SJSA1 (cell line): ENCODE measurements around the gene MATN1. TPM values are rescaled to one million over a fixed set of nuclear protein-coding genes. Genes with fewer than 3 reads are reported as not detected.

ENCODE experiments used
- DNase-seq, 2 experiments: peaks; one replicate each; pipeline ENCODE4 v3.0.0-alpha.2; 2015 to 2020; ENCODE audit warnings: low spot score in 2 of 2, low read depth in 1 of 2
- H3K27ac ChIP-seq: fragments of 250-450 bp; sonication (Bioruptor Pico); 2 replicates; pipeline ENCODE4 v1.5.1; 2020; ENCODE audit warnings: mild to moderate bottlenecking, moderate library complexity
- H3K27me3 ChIP-seq: fragments of 250-450 bp; sonication (Bioruptor Pico); replicated peaks from 2 replicates; pipeline ENCODE4 v1.5.1; 2020; ENCODE audit warnings: mild to moderate bottlenecking, moderate library complexity
- H3K36me3 ChIP-seq: fragments of 250-450 bp; sonication (Bioruptor Pico); 2 replicates; pipeline ENCODE4 v1.5.1; 2020; ENCODE audit warnings: mild to moderate bottlenecking
- H3K4me1 ChIP-seq: fragments of 250-450 bp; sonication (Bioruptor Pico); replicated peaks from 2 replicates; pipeline ENCODE4 v1.6.1; 2021; ENCODE audit warnings: mild to moderate bottlenecking
- H3K4me3 ChIP-seq: fragments of 250-450 bp; sonication (Bioruptor Pico); 2 replicates; pipeline ENCODE4 v1.5.1; 2020; ENCODE audit warnings: mild to moderate bottlenecking
- H3K9me3 ChIP-seq: fragments of 250-450 bp; sonication (Bioruptor Pico); replicated peaks from 2 replicates; pipeline ENCODE4 v1.5.1; 2020; ENCODE audit warnings: mild to moderate bottlenecking
- total RNA-seq: library from RNA; depleted of rRNA; stranded (reverse); fragments of >200 nt; shearing (Covaris generic); gene quantifications from 2 replicates; pipeline ENCODE4 v1.2.3, GENCODE V29; 2014

MATN1 gene
- total RNA-seq, 1 experiment from 2014 or later, result 0.26 TPM

DNA sequence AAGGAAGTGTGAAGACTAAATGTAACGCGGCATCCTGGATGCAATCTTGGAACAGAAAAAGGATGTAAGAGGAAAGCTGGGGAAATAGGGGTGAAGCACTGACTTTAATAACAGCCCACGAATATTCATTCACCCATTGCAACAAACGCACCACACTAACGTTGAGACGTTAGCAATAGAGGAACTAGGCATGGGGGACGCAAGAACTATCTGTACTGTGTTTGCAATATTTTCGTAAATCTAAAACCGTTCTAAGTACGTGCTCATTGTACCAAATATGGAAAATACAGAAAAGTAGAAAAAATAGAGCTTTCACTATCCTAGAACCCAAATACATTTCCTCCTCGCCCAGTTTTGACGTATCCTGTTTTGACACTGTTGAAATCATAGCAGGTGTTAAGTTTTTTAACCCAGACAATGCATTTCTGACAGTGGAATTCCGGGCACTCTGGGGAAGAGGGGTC, 30.3 kb upstream of the MATN1 start:
- no peaks in the 10 kb centered on the region for H3K9me3 ChIP-seq
- peaks cover 15% of the 10 kb centered on the region for H3K4me1 ChIP-seq
- no peaks in the 10 kb centered on the region for H3K36me3 ChIP-seq
- H3K27ac ChIP-seq, result no peak overlapping the region
- DNase-seq, result no peak
- no peaks in the 10 kb centered on the region for H3K27me3 ChIP-seq
- H3K4me3 ChIP-seq, result no peak overlapping the region

DNA sequence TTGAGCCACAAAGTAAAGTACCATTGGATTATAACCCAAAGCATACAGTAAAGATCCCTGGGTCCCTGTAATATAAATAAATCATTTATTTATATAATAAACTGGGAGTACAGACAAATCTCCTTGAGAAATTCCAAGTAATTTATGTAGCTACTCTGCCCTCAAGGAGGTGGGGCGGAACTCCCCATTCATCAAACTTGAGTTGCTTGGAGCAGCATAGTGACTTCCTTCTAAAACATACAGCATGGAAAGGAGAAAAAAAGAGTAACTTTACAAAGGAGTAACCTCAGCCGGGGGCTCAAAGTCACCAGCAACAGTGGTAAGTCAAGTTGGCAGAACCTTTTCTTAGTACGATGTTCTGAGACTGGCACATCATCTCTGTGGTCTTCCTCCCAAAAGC, 29.7 kb upstream of the MATN1 start:
- H3K4me1 ChIP-seq, result peaks cover 20% of the 10 kb centered on the region
- no peak overlapping the region for H3K27ac ChIP-seq
- H3K9me3 ChIP-seq, result no peaks in the 10 kb centered on the region
- H3K4me3 ChIP-seq, result no peak overlapping the region
- no peak for DNase-seq
- H3K36me3 ChIP-seq, result no peaks in the 10 kb centered on the region
- no peaks in the 10 kb centered on the region for H3K27me3 ChIP-seq

DNA sequence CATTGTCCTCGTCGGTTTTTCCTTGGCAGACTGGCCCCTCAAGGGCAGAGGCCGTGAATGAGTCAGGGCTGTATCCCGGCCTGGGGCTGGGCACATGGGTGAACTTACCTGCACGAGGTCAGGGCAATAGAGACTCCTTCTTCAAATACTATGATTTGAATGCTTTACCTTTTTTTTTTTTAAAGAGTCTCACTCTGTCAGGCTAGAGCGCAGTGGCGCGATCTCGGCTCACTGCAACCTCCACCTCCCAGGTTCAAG, 29.2 kb upstream of the MATN1 start:
- Histone ChIP-seq H3K27ac (no peak overlapping the region), H3K9me3 (no peaks in the 10 kb centered on the region), H3K4me1 (peaks cover 23% of the 10 kb centered on the region), H3K27me3 (no peaks in the 10 kb centered on the region), H3K36me3 (no peaks in the 10 kb centered on the region), H3K4me3 (no peak overlapping the region)
- no peak for DNase-seq

DNA sequence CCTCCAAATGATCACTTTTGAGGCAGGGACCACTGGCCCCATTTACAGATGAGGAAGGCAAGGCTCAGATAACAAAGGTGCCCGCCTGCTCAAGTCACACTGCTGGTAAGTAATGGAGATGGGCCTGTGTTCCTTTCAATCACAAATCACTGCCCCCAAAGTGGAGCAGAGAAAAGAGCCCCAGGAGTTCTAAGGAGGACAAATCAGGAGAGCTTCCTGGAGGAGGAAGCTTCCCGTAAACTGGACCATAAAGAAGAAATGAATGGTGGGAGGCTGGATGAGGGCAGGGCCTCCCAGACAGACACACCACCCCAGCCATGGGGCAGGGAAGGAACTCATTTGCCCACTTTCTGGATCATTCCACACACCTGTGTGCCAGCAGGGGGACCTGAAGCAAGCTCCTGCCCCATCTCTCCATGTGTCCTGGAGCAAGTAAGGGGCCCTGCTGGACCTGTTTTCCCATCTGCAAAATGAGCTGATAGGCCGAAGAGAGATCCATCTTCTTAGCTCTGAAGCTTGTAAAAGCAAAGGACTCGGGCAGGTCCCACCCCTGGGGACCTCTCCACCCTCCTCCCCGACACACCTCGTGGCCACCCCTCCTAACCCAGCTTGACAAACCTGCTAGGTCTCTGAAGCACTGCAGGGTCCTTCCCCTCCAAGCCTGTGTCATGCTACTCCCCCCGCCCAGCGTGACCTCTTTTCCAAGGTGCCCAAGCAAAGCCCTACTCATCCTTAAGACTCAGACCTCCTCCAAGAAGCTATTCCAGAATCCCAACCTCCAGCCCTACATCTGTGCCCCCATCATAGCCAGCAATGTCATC, 28.7 kb upstream of the MATN1 start:
- Histone ChIP-seq H3K27me3 (no peaks in the 10 kb centered on the region), H3K36me3 (no peaks in the 10 kb centered on the region), H3K9me3 (no peaks in the 10 kb centered on the region), H3K4me3 (no peak overlapping the region), H3K4me1 (peaks cover 21% of the 10 kb centered on the region), H3K27ac (no peak overlapping the region)
- no peak for DNase-seq

DNA sequence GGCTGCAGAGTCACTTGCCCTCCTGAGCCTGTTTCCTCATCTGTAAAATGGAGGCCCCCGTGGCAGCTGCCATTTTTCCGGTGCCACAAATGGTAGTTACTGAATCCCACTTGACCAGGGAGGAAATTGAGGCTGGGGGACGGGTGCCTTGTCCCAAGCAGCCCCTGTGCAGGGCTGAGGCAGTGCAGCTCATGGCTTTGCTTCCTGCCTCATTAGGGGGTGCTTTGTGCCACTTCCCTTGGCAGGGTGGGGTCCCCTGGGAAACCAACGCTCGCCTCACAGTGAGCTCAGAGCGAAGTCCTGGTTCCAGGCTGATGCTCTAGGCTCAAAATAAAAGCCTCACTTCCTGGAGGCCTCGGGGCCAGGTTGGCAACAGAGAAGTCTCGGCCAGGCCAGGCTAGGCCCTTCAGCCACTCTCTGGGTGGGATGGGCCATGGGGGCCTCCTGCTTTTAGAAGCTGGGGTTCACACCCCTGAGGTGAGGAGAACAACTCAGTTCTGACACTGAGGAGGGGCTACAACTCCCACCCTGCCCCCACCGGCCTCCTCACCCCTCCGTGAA, 27.4 kb upstream of the MATN1 start:
- Histone ChIP-seq H3K36me3 (no peaks in the 10 kb centered on the region), H3K4me1 (peaks cover 9% of the 10 kb centered on the region), H3K27me3 (no peaks in the 10 kb centered on the region), H3K27ac (no peak overlapping the region), H3K4me3 (no peak overlapping the region), H3K9me3 (no peaks in the 10 kb centered on the region)
- DNase-seq, result no peak

DNA sequence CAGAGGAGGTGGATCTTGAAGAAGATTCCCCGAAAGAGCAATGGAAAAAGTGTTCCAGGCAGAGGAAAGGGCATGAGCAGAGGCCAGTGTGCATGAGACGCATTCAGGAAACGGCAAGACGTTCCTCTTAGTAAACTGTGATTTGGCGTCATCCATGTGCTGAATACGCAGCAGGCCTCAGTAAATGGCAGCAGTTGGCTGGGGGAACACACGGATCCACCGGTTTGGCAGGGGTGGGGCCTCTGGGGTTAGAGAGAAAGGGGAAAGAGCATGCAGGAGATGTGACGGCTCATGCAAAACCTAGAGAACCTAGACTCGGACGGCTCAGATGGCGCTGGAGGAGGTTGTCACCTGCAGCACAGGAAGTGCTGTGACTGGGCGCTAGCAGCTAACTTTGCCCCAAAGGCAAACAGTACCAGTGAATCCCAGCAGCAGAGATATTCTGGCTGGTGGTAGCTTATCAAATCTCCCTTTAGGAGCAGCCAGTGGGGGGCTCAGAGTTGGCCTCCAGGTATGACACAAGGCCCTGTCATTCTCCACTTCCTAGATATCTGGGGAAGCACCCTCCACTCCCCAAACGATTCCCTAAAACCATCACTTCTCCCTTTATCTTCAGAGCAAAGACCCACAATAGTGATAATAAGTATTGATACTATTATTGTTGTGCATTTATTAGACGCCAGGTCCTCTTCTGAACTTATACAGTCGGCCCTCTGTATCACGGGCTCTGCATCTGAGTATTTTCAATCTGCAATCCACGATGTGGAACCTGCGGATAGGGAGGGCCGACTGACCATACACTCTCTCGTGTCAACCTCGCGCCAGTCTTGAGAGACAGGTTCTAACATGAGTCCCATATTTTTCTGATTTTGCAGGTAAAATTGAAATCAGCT, 26.6 kb upstream of the MATN1 start:
- no peak overlapping the region for H3K27ac ChIP-seq
- no peaks in the 10 kb centered on the region for H3K9me3 ChIP-seq
- H3K4me3 ChIP-seq, result no peak overlapping the region
- DNase-seq, result no peak
- H3K4me1 ChIP-seq, result peaks cover 9% of the 10 kb centered on the region
- H3K27me3 ChIP-seq, result no peaks in the 10 kb centered on the region
- H3K36me3 ChIP-seq, result no peaks in the 10 kb centered on the region

DNA sequence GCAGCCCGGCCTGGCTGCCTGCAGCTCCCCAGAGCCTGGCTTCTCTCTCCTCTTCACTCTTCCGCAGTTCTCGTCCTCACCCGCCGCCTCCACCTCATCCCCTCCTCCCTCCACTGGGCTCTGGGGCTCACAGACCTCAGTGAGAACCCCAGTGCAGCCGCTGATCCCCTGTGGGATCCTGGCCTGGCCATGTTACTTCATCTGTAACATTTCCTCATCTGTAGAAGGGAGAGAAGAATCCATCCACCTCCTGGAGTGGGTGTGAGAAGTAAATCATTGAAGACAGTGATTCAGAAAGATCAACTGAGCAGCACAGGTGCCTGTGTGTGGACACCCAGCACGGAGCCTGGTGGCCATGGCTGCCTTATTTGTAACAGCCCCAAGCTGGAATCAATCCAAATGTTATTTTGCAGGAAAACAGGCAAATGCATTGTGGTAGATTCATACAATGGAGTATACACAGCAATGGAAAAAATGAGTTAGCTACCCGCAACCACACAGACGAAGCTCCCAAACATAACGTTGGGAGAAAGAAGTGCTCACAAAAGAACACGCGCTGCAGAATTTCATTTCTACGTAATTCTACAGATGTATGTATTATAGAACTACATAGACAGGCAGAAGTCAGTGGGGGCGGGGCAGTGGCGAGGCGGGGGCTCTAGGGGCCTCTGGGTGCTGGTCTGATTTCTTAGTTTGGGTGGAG, 25.5 kb upstream of the MATN1 start:
- no peaks in the 10 kb centered on the region for H3K36me3 ChIP-seq
- no peak overlapping the region for H3K4me3 ChIP-seq
- H3K4me1 ChIP-seq, result peaks cover 9% of the 10 kb centered on the region
- DNase-seq, result no peak
- H3K27ac ChIP-seq, result no peak overlapping the region
- no peaks in the 10 kb centered on the region for H3K27me3 ChIP-seq
- no peaks in the 10 kb centered on the region for H3K9me3 ChIP-seq

DNA sequence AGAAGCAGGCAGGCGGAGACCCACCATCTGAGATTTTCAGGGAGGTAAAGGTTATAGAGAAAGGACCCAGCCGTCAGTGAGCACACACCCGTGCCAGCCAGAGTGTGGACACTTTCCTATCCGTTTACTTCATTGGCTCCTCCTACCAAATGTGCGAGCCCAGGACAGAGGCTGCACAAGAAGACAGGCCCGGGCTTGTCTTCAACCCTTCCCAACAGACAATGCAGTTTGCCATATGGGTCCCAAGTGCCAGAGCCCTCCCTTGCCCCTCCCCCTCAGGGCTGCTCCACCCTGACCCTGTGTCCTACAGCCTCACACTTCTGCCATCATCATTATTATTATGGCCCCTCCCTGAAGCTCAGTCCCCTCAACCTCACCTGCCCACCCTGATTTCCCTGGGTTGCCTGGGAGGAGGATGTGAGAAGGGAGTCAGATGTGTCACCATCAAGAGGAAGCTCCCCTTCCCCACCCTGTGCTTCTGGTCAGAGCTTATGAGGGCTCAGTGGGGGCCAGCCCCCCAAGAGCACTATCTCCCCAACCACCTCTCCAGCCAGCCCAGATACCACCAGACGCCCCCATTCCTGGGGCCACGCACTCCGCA, 24.8 kb upstream of the MATN1 start:
- Histone ChIP-seq H3K27me3 (no peaks in the 10 kb centered on the region), H3K4me1 (peaks cover 9% of the 10 kb centered on the region), H3K4me3 (no peak overlapping the region), H3K9me3 (no peaks in the 10 kb centered on the region), H3K36me3 (no peaks in the 10 kb centered on the region), H3K27ac (no peak overlapping the region)
- DNase-seq, result no peak

DNA sequence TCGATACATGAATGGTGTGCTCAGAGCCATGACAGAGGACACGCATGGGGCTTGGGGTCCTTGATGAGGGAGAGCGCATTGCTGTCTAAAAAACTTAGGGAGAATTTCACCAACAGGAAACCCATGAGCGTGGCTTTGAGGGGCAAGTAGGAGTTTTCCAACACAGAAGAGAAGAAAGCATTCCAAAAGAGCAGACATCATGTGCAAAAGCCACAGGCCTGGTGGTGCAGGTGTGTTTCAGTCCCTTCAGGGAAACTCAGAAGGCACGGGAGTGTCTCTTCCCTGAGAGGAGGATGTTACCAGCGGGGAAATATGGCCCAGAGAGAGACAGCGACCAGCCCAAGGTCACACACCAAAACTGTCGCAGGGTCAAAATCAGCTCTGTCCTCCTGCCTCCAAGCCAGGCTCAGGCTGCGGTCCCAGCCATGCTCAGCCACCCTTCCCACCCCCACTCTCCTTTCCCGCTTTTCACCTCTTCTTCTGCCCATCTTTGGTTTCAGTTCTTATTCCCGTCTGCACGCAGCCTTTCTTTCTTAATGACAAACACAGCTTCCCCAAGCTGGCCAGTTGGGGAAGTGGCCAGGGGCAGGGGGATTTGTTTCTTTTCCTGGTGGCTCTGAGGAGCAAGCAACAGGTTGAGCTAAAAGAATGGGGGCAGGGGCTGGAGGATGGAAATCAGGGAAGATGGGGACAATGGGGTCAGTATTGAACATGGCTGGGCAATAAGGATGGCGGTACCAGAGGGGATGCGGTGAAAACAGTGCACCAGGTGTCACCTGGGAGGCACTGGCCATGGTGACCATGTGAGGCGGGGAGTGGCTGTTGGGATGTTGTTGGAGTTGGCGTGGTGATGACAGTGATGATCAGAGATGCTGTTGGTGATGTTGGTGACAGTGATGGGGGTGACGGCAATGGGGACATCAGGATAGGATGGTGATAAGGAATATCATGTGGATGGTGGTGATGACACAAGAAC, 23.9 kb upstream of the MATN1 start:
- Histone ChIP-seq H3K27me3 (no peaks in the 10 kb centered on the region), H3K36me3 (no peaks in the 10 kb centered on the region), H3K27ac (no peak overlapping the region), H3K4me1 (peaks cover 9% of the 10 kb centered on the region), H3K4me3 (no peak overlapping the region), H3K9me3 (no peaks in the 10 kb centered on the region)
- no peak for DNase-seq

DNA sequence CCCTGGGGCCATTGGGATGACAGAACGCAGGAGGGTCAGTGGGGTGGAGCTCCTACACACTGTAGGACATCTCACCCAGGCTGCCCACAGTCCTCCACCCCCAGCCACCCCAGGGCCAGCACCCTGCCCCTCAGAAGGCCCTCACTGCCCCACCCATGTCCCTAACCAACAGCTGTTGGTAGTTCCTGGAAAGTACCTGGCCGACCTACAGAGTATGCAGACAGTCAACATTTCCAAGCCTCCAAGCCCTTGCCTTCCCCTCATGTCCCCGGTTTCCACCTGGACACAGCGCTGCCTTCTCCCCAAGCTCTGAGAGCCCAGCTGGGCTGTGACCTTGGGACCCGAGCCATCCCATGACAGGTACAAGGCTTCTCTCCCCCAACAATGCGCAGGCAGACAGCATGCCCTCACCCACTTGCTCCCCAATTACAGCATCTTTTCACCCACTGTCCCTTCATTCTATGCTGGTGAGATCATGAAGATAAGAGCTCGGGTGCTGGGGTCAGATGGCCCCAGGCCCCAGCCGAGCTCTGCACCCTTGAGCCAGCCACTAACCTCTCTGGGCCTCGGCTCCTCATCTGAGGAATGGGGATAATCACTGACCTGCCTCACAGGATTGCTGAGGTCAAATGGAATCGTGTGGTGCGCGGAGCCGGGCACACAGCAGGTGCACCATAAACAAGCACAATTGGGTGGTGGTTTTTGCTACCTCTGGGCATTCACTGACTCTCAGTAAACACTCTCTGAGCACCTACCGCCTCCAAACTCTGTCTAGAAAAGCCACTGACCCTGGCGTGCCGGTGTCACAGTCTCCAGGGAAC, 23.0 kb upstream of the MATN1 start:
- no peak overlapping the region for H3K27ac ChIP-seq
- no peaks in the 10 kb centered on the region for H3K27me3 ChIP-seq
- H3K36me3 ChIP-seq, result no peaks in the 10 kb centered on the region
- no peak for DNase-seq
- H3K4me3 ChIP-seq, result no peak overlapping the region
- no peaks in the 10 kb centered on the region for H3K9me3 ChIP-seq
- H3K4me1 ChIP-seq, result peaks cover 9% of the 10 kb centered on the region

DNA sequence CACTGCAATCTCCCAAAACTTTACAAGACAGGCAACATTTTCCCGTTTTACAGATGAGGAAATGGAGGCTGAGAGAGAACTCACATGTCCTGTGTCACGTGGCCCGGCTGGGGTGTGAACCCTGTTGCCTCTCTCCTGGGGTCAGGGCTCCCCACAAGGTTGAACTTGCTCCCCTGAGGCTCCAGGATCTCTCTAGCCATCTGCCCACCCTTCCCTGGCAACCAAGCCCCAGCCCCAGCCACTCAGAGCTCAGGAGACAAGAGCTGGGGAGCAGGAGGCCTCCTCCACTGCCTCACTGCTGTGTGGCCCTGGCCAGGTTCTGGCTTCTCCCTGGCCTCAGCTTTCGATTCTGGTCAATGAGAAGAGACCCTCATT, 22.4 kb upstream of the MATN1 start:
- Histone ChIP-seq H3K4me1 (peaks cover 9% of the 10 kb centered on the region), H3K36me3 (no peaks in the 10 kb centered on the region), H3K9me3 (no peaks in the 10 kb centered on the region), H3K27me3 (no peaks in the 10 kb centered on the region), H3K4me3 (no peak overlapping the region), H3K27ac (no peak overlapping the region)
- no peak for DNase-seq
